Left ventricle myocardium superior (tissue), 1 donor: ENCODE data around the gene NR2C2. TPM values are rescaled to one million over a fixed set of nuclear protein-coding genes. Genes with fewer than 3 reads are reported as not detected.
"Not testable (repeated sequence)": the region's sequence is repeated elsewhere in the genome, so short reads cannot be mapped to it uniquely, and the experiment has no call there.

Source experiments
- ATAC-seq: fragments of 200-7000 bp; cut with Tn5 transposase; one replicate; pipeline ENCODE4 v1.9.1; 2020; ENCODE audit warnings: mild to moderate bottlenecking, moderate library complexity
- DNase-seq: peaks from one replicate; pipeline ENCODE4 v3.0.0-alpha.2; 2020
- intact Hi-C: fragments of 100-400 bp; cut with micrococcal nuclease; formaldehyde crosslinking; loops from one replicate; pipeline ENCODE4 v1.11.0; 2022
- total RNA-seq: library from RNA; stranded (reverse); fragmentation: NEBNext Ultra II Directional; extraction: Animal tissue kit (Norgen Biotek cat#: 25700); gene quantifications from one replicate; pipeline ENCODE4 v1.2.1, GENCODE V29; 2021
- donor health status: DM: no; HTN: yes; CAD: no; lungs with severe emphysema.

NR2C2 gene
- total RNA-seq, 1 donor from 2014 or later, result 31.8 TPM

GRCh38 chr3:14999182-14999581 lies 51.8 kb downstream of the NR2C2 start:
- DNase-seq, intact Hi-C loops, ATAC-seq: not testable (repeated sequence)

DNA sequence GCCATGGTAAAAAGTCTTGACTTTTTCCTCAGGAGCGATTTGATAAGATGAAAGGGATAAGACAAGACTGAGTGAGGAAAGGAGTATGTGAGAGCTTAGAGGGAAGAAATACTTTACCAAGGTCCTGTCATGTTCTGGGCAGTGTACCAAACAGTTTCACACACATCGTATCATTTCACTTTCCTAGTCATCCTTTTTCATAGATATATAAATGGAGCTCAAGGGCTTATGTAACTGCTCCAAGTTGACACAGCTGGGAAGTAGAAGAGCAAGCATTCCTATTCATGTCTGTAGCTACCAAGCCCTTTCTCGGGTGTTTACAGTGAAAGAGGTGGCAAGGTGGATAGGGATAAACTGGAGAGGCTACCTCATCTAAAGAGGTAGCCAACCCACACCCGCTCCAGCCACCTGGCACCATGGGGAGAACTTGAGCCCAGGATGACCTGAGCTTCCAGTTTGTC lies 60.3 kb downstream of the NR2C2 start:
- intact Hi-C loops, result no loop called here
- peak; percentile 89 for ATAC-seq
- DNase-seq, result no peak

DNA sequence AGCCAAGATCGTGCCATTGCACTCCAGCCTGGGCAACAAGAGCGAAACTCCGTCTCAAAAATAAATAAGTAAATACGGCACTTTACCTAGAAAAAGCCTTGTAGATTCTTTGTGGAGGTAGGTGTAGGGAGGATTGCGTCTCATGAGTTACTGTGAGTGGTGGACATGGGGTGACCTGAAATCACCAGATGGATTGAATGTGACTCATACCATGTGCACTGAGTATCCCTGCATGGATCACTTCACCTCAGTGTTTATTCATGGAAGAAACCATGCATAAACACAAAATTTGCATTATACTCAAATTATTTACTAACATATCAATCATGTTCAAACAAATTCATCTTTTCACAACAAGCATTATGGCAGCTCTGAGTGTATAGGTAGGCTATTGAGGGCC lies 61.8 kb downstream of the NR2C2 start:
- intact Hi-C loops, result no loop called here

DNA sequence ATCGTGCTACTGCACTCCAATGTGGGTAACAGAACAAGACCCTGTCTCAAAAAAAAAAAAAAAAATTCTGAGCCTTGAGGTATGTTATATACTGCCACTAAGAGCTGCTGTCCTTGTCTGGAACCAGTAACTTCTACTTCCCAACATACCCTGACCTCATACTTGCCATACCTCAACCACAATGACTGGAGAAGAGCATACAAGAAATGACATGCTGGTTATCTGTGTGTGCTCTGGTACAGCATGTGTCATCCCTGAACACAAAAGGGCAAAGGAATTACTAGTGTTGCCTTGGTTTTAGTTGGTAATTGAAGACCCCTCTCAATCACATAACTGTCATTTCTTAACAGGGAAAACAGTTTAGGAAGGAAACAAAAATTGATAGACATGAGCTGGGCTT lies 63.3 kb downstream of the NR2C2 start:
- ATAC-seq (no peak), DNase-seq (no peak)
- intact Hi-C loops, result no loop called here

More for the DNA sequence above, 61.8 kb downstream of the NR2C2 start:
- ATAC-seq (no peak), DNase-seq (no peak)

GRCh38 chr3:15011174-15011573 lies 63.8 kb downstream of the NR2C2 start:
- DNase-seq, result no peak
- no peak for ATAC-seq
- intact Hi-C loops, result no loop called here

DNA sequence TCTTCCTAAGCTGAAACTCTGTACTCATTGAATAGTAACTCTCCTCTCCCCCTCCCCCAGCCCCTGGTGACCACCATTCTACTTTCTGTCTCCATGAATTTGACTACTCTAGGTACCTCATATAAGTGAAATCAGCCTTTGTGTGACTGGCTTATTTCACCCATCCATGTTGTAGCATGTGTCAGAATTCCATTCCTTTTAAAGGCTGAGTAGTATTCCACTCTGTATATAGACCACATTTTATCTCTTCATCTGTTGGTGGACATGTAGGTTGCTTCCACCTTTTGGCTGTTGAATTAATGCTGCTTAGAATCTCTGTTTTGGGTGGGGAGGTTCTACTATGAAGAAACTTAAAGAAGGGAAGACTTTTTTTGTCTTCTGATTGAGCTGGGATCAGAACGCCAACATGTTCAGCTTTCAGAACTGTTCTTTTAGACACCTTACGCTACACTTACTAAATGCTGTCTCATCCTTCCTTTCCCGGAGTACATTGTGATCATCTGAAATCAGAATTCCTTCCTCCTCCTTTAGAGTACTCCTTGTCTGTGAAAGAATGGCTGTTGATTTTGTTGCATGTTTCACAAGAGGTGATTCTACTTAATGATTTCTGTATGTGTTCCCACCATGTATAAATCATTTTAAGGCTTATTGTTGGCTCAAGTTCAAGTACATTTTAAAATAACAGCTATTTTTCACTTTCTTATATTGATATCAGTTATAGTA lies 67.4 kb downstream of the NR2C2 start:
- DNase-seq, result no peak
- ATAC-seq, result no peak
- intact Hi-C loops, result no loop called here

DNA sequence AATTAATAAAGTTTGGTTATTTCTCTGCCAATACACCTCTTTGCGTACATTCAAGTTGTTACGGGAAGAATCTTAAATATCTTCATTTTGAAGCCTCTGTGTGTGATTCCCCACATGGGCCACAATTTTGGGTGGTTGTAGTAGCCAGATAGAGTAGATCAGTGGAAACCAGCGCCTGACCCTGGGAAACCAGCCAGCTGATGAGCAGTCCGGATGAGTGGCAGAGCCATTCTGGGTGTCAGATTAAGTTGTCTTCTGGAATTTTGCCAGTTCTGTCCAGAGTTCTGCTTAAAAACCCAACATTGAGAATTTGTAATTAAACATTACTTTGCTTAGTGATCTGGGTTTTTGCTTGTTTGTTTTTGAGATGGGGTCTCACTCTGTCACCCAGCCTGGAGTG lies 68.1 kb downstream of the NR2C2 start:
- ATAC-seq (no peak), DNase-seq (no peak)
- intact Hi-C loops, result no loop called here

GRCh38 chr3:15017191-15017590 lies 69.8 kb downstream of the NR2C2 start:
- ATAC-seq, result no peak
- intact Hi-C loops, result no loop called here
- DNase-seq, result no peak

DNA sequence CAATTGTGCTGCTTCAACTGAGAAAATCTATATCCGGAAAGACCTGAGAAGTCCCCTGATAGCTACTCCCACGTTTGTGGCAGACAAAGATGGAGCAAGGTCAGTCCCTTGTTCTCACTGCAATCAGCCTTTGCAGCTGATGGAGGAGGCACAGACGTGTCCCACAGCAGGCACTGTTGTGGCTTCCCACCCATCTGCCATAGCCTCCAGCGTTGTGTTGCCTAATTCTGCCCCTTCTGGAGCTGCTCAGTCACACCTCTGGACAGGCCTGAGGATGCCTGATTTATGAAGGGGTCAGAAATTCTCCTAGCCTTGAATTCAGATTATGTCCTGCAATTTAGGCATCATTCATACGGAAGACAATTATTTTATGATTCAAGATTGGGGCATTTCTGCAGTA lies 75.9 kb downstream of the NR2C2 start:
- intact Hi-C loops, result no loop called here
- no peak for DNase-seq
- no peak for ATAC-seq

- intact Hi-C loops, result no loop called here
- ATAC-seq (no peak), DNase-seq (no peak)
Observed at GRCh38 chr3:15023719-15024118, 76.3 kb downstream of the NR2C2 start.

DNA sequence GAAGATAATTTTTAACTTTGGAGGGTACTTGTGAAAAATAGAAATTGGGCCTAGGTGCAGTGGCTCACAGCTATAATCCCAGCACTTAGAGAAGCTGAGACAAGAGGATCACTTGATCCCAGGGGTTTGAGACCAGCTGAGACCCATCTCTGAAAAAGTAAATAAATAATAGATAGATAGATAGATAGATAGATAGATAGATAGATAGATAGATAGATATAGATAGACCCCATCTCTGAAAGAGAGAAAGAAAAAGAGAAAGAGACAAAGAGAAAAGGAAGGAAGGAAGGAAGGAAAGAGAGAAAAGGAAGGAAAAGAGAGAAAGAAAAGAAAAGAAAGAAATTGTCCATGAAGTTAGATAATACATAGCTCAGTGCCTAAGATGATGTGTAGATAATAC lies 82.2 kb downstream of the NR2C2 start:
- intact Hi-C loops, result no loop called here
- DNase-seq (no peak), ATAC-seq (no peak)

GRCh38 chr3:15032650-15033049 lies 85.3 kb downstream of the NR2C2 start:
- DNase-seq (no peak), ATAC-seq (no peak)
- intact Hi-C loops, result no loop called here

- no peak for ATAC-seq
- DNase-seq, result no peak
Observed at GRCh38 chr3:15033103-15033502, 85.7 kb downstream of the NR2C2 start.

DNA sequence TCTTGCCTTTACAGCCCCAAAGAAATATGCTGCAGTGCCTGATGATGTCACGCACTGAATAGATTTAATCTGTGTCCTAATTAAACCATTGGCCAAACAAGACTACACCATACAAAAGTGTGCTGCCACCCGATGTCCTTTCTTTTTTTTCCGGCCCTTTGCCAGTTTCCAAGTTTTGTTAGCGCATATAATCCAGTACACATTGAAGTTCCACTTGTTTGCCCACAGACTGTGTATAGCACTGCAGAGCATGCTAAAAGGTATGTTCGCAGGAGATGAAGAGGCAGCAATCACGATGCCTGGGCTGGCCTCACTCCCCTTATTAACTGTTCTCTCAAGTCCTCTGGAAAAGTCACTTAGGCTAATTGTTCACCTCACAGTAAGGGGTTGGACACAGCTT lies 90.9 kb downstream of the NR2C2 start:
- DNase-seq, result no peak
- intact Hi-C loops, result no loop called here
- ATAC-seq, result no peak

More at GRCh38 chr3:15033103-15033502, 85.7 kb downstream of the NR2C2 start:
- intact Hi-C loops, result no loop called here

DNA sequence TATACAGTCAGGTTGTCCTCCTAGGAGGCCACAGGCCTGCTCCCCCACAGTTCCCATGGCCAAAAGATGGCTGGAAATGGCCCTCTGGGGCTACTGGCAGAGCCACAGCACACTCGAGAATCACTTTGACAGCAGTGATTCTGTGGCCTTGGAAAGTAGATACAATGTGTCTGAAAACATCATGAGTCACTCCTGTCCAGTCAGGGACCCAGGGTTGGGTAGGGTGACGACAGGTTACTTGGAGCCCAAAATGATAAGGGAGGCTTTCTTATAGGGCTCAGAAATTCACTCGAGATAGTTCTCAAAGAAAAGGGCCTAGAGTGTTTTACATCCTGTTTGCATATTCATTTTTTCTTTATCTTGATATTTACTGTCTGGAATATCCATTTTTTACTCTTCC lies 93.5 kb downstream of the NR2C2 start:
- no peak for DNase-seq
- intact Hi-C loops, result no loop called here
- peak; percentile 72 for ATAC-seq

GRCh38 chr3:15041950-15042349 lies 94.6 kb downstream of the NR2C2 start:
- DNase-seq, result no peak
- intact Hi-C loops, result no loop called here
- peak; percentile 55 for ATAC-seq

DNA sequence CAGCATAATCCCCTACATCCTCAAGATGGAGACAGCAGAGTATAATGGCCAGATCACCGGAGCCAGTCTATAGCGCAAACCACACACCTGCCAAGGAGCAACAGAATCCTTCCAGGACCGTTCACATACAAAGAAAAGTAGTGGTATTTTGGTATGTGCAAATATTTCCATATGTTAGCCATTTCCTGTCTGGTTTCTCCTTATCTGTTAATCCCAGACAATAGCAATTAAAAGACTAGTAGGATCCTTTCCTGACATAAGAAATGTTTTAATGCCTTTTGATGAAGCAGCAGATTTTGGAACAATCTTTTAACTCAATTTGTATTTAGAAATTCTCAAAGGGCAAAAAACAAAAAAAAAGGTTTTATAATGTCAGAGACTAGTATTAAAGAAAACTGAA lies 95.6 kb downstream of the NR2C2 start:
- DNase-seq (no peak), ATAC-seq (no peak)
- intact Hi-C loops, result no loop called here

DNA sequence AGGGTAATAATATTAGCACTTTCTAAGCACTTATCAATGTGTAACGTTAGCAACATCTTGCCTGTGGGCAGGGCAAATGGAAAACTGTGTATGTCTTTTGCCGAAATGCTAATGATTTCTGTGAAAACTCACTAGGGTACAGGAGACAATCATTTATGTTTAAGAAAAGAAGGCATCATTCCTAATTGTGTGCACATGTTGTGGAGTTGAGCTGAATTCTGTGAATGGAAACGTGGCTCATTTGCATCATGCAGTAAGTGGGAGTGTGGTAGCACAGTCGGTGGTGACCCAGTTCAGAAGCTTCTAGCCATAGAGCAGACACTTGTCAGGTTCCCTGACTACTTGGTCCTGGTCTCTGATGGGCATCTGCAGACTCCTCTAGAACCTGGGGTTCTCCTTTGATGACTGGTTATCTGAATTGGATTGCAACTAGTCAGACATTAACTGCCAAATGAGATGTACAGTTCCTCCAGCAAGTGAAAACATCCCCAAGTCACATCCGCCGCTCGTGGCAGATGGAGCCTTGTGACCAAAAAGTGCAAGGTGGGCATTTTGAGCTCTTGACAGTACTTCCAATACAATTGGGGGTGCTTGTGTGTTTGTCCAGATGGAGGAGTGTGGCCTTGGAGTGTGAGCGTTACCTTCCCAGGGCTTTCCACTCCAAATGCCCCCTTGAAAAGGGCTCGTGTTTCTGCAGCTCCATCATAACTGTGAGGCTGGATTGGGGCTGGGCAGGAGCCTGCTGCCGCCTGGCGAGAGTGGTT lies 96.2 kb downstream of the NR2C2 start:
- intact Hi-C loops, result no loop called here
- ATAC-seq, result no peak
- no peak for DNase-seq

DNA sequence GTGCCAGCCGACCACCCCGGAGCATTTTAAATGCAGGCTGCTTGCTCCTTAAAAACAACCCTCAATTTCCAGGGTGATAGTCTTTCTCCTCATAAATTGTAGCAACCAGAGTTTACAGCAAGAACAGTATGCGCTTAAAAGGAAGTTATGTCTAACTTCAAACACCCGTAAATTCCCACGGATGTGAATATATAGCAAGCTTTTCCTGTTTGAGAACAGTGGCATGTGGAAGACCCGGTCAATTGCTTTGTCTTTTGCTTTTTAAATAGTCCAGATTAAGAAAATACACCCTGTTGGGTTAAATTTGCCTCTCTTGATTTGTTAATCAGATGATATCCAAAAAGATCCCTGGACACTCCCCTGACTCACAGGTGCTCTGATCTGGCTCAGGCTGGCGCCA lies 96.9 kb downstream of the NR2C2 start:
- intact Hi-C loops, result no loop called here
- DNase-seq, result no peak
- ATAC-seq, result no peak

DNA sequence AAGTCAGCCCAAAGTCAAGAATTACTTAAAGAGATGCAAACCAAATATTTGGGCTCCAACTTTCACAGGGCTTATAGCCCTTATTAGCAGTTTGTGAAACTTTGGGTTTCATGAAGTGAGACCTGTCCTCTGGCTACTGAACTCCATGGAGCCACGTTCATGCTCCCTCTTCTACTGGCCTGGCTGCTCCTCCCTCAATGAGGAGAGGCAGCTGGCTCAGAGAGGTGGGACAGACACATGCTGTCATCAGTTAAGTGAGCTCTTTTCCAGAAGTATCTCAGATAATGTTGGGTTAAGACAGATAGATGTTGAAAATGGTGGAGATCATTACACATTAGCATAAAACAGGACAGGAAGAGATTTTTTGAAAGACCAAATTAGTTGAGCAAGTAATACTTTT lies 98.3 kb downstream of the NR2C2 start:
- DNase-seq (no peak), ATAC-seq (peak; percentile 33)
- intact Hi-C loops, result no loop called here

DNA sequence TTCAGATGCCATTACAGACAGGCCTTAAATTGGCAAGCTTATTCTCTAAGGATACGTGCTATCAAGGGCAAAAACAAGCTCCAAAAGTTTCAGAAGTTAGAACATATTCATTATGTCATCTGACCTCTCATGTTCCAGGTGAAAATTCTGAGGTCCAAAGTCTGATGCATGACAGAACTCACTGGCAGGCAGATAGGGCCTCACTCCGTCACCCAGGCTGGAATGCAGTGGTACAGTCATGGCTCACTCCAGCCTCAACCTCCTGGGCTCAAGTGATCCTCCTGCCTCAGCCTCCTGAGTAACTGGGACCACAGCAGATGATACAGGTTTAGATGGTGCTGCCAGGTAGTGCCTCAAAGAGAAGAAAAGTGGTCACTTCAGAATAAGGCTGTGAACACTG lies 102.2 kb downstream of the NR2C2 start:
- ATAC-seq (no peak), DNase-seq (no peak)
- intact Hi-C loops, result no loop called here
